Breast epithelium (tissue), 3 donors: ENCODE results near the gene STX16.

ENCODE experiments used
- CTCF ChIP-seq, 3 donors: fragments of 450-650 bp; IDR thresholded peaks; one replicate each; pipeline ENCODE4 v1.5.1; 2016 to 2017; ENCODE audit warnings: antibody characterized with exemption in 3 of 3, mild to moderate bottlenecking in 3 of 3, moderate library complexity in 3 of 3
- POLR2A ChIP-seq: fragments of 450-650 bp; IDR thresholded peaks from one replicate; pipeline ENCODE4 v1.6.1; 2016; ENCODE audit warnings: antibody characterized with exemption, mild to moderate bottlenecking, moderate library complexity
- POLR2AphosphoS5 ChIP-seq, 3 donors: sonication (generic); formaldehyde crosslinking; IDR thresholded peaks; one replicate each; pipeline ENCODE4 v1.6.1; 2017; ENCODE audit warnings: antibody characterized with exemption in 3 of 3

DNA sequence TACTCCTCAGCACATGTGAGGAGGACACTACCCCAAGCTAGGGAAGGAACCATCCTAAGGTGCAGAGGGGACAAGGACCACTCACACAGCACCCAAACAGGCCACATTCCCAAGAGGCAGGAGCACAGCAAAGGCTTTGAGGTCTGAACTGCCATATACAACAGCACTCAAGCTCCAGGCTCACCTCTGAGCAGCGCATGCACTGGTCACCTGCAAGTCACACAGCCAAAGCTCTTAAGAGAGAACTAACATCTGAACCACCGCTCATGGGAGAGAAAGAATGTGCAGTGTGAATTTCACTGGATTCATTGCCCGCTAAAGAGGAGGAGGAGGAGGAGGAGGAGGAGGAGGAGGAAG, 72.5 kb downstream of the STX16 start:
- TF ChIP-seq CTCF (IDR thresholded peaks at IDR 0.05) (no peak), POLR2A (no peak), POLR2AphosphoS5 (IDR thresholded peaks at IDR 0.05) (no peak)
